GM12875 (cell line): ENCODE measurements around the gene MFSD11.

Experiments
- H3K4me3 ChIP-seq: one replicate; pipeline ENCODE4 v1.5.1; 2011; ENCODE audit warnings: low read depth, low read length, control low read depth
- TF ChIP-seq, protein P1 (sequence below): IDR thresholded peaks from 2 replicates; pipeline ENCODE4 v1.5.1; 2011; ENCODE audit warnings: low read depth, mild to moderate bottlenecking, control low read depth, inconsistent platforms, low read length, moderate library complexity, borderline replicate concordance; ENCODE audit not compliant: insufficient read depth

Gene MFSD11

DNA sequence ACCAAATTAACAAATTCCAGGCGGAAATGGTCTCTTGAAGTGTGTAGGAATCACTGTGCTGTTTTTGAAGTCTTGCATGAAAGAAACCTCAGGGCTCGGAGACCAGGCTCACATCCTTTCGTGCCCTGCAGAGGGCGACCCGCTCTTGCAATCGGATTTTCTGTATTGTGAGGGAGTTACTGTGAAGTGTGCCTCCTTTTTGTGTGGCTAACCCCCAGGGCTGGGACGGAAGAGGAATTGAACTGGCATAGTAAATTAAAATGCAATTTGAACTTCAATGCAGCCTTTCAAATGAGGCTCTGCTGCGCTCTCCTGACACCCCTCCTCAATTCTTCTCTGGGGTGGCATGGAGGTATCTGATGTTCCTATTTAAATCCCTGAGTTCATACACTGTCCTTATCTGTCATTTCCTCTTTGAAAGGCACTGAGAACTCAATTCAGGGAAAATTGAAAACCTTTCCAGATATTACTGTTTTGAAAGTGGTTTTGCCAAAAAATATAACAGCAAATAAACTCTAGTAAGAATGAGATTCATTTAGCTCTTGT, 78.7 kb downstream of the MFSD11 start:
- H3K4me3 ChIP-seq: no peak overlapping the region
- TF ChIP-seq, protein P1, sequence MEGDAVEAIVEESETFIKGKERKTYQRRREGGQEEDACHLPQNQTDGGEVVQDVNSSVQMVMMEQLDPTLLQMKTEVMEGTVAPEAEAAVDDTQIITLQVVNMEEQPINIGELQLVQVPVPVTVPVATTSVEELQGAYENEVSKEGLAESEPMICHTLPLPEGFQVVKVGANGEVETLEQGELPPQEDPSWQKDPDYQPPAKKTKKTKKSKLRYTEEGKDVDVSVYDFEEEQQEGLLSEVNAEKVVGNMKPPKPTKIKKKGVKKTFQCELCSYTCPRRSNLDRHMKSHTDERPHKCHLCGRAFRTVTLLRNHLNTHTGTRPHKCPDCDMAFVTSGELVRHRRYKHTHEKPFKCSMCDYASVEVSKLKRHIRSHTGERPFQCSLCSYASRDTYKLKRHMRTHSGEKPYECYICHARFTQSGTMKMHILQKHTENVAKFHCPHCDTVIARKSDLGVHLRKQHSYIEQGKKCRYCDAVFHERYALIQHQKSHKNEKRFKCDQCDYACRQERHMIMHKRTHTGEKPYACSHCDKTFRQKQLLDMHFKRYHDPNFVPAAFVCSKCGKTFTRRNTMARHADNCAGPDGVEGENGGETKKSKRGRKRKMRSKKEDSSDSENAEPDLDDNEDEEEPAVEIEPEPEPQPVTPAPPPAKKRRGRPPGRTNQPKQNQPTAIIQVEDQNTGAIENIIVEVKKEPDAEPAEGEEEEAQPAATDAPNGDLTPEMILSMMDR: peak; percentile 73

DNA sequence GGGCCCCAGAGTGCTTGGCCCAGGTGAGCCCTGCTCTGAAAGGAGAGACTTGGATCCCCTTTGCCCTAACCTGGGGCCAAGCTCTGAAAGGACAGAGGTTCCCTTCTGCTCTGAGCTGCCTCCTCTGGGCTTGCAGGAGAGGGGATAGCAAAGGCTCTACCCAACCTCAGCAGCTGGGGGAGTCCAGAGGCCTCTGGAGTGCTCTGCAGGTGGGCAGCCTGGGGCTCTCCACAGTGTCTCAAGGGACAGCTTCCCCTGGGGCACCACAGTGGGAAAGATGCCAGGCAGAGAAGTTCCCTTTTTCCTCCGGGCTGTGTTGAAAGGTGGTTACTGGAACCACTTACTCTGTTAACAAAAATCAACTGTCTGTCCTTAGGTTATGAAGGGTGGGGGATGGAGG, 82.1 kb downstream of the MFSD11 start:
- H3K4me3 ChIP-seq: no peak overlapping the region
- TF ChIP-seq, protein P1: no peak

- TF ChIP-seq, protein P1: no peak
- no peak overlapping the region for H3K4me3 ChIP-seq
Observed at GRCh38 chr17:76820561-76820960, 82.6 kb downstream of the MFSD11 start.

DNA sequence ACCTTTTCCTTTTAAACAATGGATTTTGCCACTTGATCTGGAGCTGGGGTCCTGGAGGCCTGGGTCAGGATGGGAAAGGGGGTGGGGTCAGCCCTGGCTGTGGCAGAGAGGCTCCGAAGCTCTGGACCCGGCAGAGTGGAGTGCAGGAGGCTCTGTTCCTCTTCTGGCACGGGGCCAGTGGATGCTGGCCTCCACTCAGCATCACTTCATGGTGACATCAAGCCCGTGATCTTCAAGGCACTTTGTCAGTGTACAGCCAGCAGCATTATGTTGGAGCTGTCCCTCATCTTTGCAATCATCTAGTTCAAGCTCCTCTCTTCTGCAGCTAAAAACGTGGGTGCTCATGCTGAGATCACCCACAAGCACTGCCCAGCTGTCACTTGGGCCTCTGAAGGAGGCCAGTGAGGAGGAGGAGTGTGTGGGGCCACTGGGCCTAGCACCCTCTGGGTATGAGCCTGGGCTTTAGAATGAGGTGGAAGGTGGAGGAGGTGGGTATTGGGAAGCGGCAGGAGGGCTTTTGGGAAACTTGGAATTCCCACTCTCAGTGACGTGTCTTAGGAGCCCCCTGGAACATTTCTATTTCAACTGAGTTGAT, 84.4 kb downstream of the MFSD11 start:
- TF ChIP-seq, protein P1: no peak
- H3K4me3 ChIP-seq: no peak overlapping the region

DNA sequence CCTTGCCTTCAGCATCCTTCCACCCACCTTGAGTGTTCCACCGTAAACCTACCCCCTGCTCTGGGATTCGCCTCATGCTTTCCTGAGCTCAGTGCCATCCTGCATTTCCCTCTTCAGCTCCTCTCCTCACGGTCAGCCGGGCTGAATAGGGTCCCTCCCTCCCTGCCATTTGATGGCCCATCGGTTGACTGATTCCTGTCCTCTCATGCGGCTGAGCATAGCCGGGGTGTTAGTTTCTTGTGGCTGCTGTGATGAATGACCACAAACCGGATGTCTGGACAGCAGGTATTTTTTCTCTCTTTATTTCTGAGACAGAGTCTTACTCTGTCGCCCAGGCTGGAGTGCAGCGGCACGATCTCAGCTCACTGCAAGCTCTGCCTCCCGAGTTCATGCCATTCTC, 86.2 kb downstream of the MFSD11 start:
- TF ChIP-seq, protein P1: no peak

GRCh38 chr17:76826330-76827068, 88.6 kb downstream of the MFSD11 start:
- H3K4me3 ChIP-seq: no peak overlapping the region
- TF ChIP-seq, protein P1: no peak

More for the DNA sequence above, 86.2 kb downstream of the MFSD11 start:
- no peak overlapping the region for H3K4me3 ChIP-seq

DNA sequence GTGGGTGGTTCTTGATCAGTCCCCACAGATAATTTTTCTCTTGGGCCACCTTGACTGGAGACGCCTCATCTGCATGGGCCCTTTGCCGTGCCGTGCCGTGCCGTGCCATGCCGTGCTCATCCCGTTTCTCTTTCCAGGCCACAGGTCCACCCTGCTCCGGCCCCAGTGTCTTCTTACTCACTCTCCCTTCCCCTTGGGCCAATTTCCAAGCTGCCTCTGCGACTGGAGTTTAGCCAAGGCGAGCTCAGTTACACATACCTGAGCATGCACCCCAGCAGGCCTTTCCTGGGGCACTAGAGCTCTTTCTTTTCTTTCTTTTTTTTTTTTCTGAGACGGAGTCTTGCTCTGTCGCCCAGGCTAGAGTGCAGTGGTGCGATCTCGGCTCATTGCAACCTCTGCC, 89.8 kb downstream of the MFSD11 start:
- TF ChIP-seq, protein P1: no peak
- H3K4me3 ChIP-seq: no peak overlapping the region
